H9 (cell line): ENCODE results near the gene OR51E1. TPM values are rescaled to one million over a fixed set of nuclear protein-coding genes. Genes with fewer than 3 reads are reported as not detected.

Source experiments
- DNase-seq: peaks from one replicate; pipeline ENCODE4 v3.0.0-alpha.2; 2017
- H2AFZ ChIP-seq: one replicate; pipeline ENCODE4 v1.6.1; 2013; ENCODE audit warnings: mild to moderate bottlenecking, low read length, control low read depth, moderate library complexity
- H2AK5ac ChIP-seq: 2 replicates; pipeline ENCODE4 v1.6.1; 2013; ENCODE audit warnings: low read length, control low read depth, mixed read lengths; ENCODE audit not compliant: insufficient read length
- H2BK120ac ChIP-seq: one replicate; pipeline ENCODE4 v1.6.1; 2013; ENCODE audit warnings: low read depth, mild to moderate bottlenecking, low read length, control low read depth, inconsistent platforms; ENCODE audit not compliant: poor library complexity, severe bottlenecking
- H2BK12ac ChIP-seq: 2 replicates; pipeline ENCODE4 v1.6.1; 2013; ENCODE audit warnings: low read length, control low read depth, mixed read lengths, low read depth; ENCODE audit not compliant: insufficient read length
- H2BK15ac ChIP-seq: 2 replicates; pipeline ENCODE4 v1.6.1; 2013; ENCODE audit warnings: low read depth, low read length, control low read depth
- H2BK20ac ChIP-seq: one replicate; pipeline ENCODE4 v1.6.1; 2013; ENCODE audit warnings: low read depth, mild to moderate bottlenecking, low read length, control low read depth, inconsistent platforms; ENCODE audit not compliant: poor library complexity, severe bottlenecking
- H2BK5ac ChIP-seq: 2 replicates; pipeline ENCODE4 v1.6.1; 2013; ENCODE audit warnings: low read length, control low read depth, mixed read lengths; ENCODE audit not compliant: insufficient read length
- H3K14ac ChIP-seq: 2 replicates; pipeline ENCODE4 v1.6.1; 2013; ENCODE audit warnings: low read length, control low read depth; ENCODE audit not compliant: insufficient read depth
- H3K18ac ChIP-seq: 2 replicates; pipeline ENCODE4 v1.6.1; 2013; ENCODE audit warnings: low read depth, mild to moderate bottlenecking, mixed read lengths, low read length, control low read depth; ENCODE audit not compliant: insufficient read length
- H3K23ac ChIP-seq: 2 replicates; pipeline ENCODE4 v1.6.1; 2013; ENCODE audit warnings: low read length, control low read depth, mixed read lengths, low read depth; ENCODE audit not compliant: insufficient read length
- H3K23me2 ChIP-seq: 2 replicates; pipeline ENCODE4 v1.6.1; 2013; ENCODE audit warnings: low read depth, mild to moderate bottlenecking, mixed read lengths, low read length, control low read depth; ENCODE audit not compliant: insufficient read length, poor library complexity, severe bottlenecking
- H3K27ac ChIP-seq: 2 replicates; pipeline ENCODE4 v1.5.1; 2013; ENCODE audit warnings: low read length, control low read depth, mixed read lengths, low read depth; ENCODE audit not compliant: insufficient read length
- H3K27me3 ChIP-seq: 2 replicates; pipeline ENCODE4 v1.6.1; 2013; ENCODE audit warnings: low read length, control low read depth, inconsistent platforms; ENCODE audit not compliant: insufficient read depth
- H3K4ac ChIP-seq: 2 replicates; pipeline ENCODE4 v1.6.1; 2013; ENCODE audit warnings: low read depth, mild to moderate bottlenecking, control low read depth, inconsistent platforms, low read length, moderate library complexity
- H3K4me1 ChIP-seq: 2 replicates; pipeline ENCODE4 v1.6.1; 2013; ENCODE audit warnings: low read length, control low read depth, inconsistent platforms; ENCODE audit not compliant: insufficient read depth
- H3K4me2 ChIP-seq: 2 replicates; pipeline ENCODE4 v1.6.1; 2013; ENCODE audit warnings: low read length, control low read depth, mixed read lengths; ENCODE audit not compliant: insufficient read length, insufficient read depth
- H3K56ac ChIP-seq: 2 replicates; pipeline ENCODE4 v1.6.1; 2013; ENCODE audit warnings: low read depth, mild to moderate bottlenecking, mixed read lengths, low read length, control low read depth; ENCODE audit not compliant: insufficient read length
- H3K79me1 ChIP-seq: 2 replicates; pipeline ENCODE4 v1.6.1; 2013; ENCODE audit warnings: low read depth, mild to moderate bottlenecking, moderate library complexity, low read length, control low read depth, inconsistent platforms; ENCODE audit not compliant: insufficient read depth, poor library complexity, severe bottlenecking
- H3K79me2 ChIP-seq: 2 replicates; pipeline ENCODE4 v1.6.1; 2013; ENCODE audit warnings: low read length, control low read depth, inconsistent platforms; ENCODE audit not compliant: insufficient read depth
- H3K9ac ChIP-seq: 2 replicates; pipeline ENCODE4 v1.6.1; 2013; ENCODE audit warnings: low read length, control low read depth, mixed read lengths; ENCODE audit not compliant: insufficient read length; ENCODE audit errors: extremely low read depth
- H3K9me3 ChIP-seq: one replicate; pipeline ENCODE4 v1.6.1; 2013; ENCODE audit warnings: low read depth, low read length, inconsistent platforms; ENCODE audit not compliant: control insufficient read depth
- H3T11ph ChIP-seq: one replicate; pipeline ENCODE4 v1.6.1; 2013; ENCODE audit warnings: mild to moderate bottlenecking, low read length, control low read depth, inconsistent platforms
- H4K20me1 ChIP-seq: one replicate; pipeline ENCODE4 v1.6.1; 2013; ENCODE audit not compliant: control insufficient read depth, insufficient read length, insufficient read depth
- H4K5ac ChIP-seq: 2 replicates; pipeline ENCODE4 v1.6.1; 2013; ENCODE audit warnings: low read depth, mild to moderate bottlenecking, mixed read lengths, low read length, control low read depth; ENCODE audit not compliant: insufficient read length
- H4K8ac ChIP-seq: replicated peaks from 2 replicates; pipeline ENCODE4 v1.6.1; 2013; ENCODE audit warnings: low read length, control low read depth, mixed read lengths, low read depth; ENCODE audit not compliant: insufficient read length
- H4K91ac ChIP-seq: 2 replicates; pipeline ENCODE4 v1.6.1; 2013; ENCODE audit warnings: low read depth, mild to moderate bottlenecking, moderate library complexity, mixed read lengths, low read length, control low read depth; ENCODE audit not compliant: insufficient read length
- H3K27ac Mint-ChIP-seq, 3 experiments: 2 replicates in 2 of 3; 3 replicates in 1 of 3; pipeline ENCODE4 v1.8.0; 2020 to 2021; ENCODE audit warnings: mixed read lengths in 3 of 3, mild to moderate bottlenecking in 1 of 3, moderate library complexity in 1 of 3
- H3K27me3 Mint-ChIP-seq: 2 replicates; pipeline ENCODE4 v1.8.0; 2021; ENCODE audit warnings: low read depth, mild to moderate bottlenecking, moderate library complexity, mixed read lengths
- H3K36me3 Mint-ChIP-seq, 3 experiments: 2 replicates in 2 of 3; 3 replicates in 1 of 3; pipeline ENCODE4 v1.8.0; 2020 to 2021; ENCODE audit warnings: low read depth in 3 of 3, mixed read lengths in 3 of 3; ENCODE audit not compliant: insufficient read depth in 1 of 3
- H3K4me1 Mint-ChIP-seq, 2 experiments: 2 replicates each; pipeline ENCODE4 v1.8.0; 2020; ENCODE audit warnings: mixed read lengths in 2 of 2
- H3K4me3 Mint-ChIP-seq, 2 experiments: 2 replicates in 1 of 2; 3 replicates in 1 of 2; pipeline ENCODE4 v1.8.0; 2020 to 2021; ENCODE audit warnings: mild to moderate bottlenecking in 2 of 2, mixed read lengths in 2 of 2, moderate library complexity in 1 of 2
- H3K9me3 Mint-ChIP-seq, 2 experiments: 2 replicates in 1 of 2; 3 replicates in 1 of 2; pipeline ENCODE4 v1.8.0; 2020; ENCODE audit warnings: mild to moderate bottlenecking in 2 of 2, mixed read lengths in 2 of 2, moderate library complexity in 1 of 2
- WGBS: extraction: QIAGEN DNeasy Blood & Tissue Kit; methylation state at CpG from one replicate; pipeline ENCODE4 v1.1.7; 2013; ENCODE audit warnings: missing lambda C conversion rate, low lambda C conversion rate, mixed read lengths; ENCODE audit not compliant: insufficient read length; ENCODE audit errors: extremely low coverage; 5-methylcytosine and 5-hydroxymethylcytosine counted together
- total RNA-seq: library from RNA; stranded (reverse); gene quantifications from 2 replicates; pipeline ENCODE4 v1.2.1, GENCODE V29; 2021
- TF ChIP-seq, protein P1 (sequence below): fragments of 200-600 bp; sonication (generic); conservative IDR thresholded peaks from 3 replicates; pipeline ENCODE4 v1.8.0; 2021; ENCODE audit warnings: antibody characterized with exemption, mild to moderate bottlenecking

OR51E1 gene
- total RNA-seq, 1 experiment from 2014 or later: not detected

DNA sequence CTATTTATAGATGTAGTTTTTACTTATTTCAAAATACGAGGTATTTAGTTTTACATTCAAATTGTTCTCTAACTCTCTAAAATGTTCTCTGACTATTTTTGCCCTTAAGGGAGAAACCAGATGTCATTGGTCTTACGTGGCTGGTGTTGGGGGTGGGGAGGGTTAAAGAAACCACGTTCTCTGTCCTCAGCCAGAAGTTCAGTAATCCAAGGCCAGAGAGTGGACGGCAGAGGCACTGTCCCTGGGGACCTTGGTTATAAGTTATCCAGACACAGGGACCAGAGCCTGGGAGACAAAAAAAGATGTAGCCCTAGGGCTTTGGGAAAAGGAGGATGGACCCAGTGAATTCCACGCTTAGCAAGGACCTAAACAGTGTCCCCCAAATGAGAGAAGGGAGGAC is 706 bp upstream of the OR51E1 start:
- H3K27me3 Mint-ChIP-seq: peaks cover 1% of the 10 kb centered on the region
- no peak overlapping the region for H3K4me2 ChIP-seq
- TF ChIP-seq, protein P1, sequence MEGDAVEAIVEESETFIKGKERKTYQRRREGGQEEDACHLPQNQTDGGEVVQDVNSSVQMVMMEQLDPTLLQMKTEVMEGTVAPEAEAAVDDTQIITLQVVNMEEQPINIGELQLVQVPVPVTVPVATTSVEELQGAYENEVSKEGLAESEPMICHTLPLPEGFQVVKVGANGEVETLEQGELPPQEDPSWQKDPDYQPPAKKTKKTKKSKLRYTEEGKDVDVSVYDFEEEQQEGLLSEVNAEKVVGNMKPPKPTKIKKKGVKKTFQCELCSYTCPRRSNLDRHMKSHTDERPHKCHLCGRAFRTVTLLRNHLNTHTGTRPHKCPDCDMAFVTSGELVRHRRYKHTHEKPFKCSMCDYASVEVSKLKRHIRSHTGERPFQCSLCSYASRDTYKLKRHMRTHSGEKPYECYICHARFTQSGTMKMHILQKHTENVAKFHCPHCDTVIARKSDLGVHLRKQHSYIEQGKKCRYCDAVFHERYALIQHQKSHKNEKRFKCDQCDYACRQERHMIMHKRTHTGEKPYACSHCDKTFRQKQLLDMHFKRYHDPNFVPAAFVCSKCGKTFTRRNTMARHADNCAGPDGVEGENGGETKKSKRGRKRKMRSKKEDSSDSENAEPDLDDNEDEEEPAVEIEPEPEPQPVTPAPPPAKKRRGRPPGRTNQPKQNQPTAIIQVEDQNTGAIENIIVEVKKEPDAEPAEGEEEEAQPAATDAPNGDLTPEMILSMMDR: no peak
- H3K14ac ChIP-seq: no peak overlapping the region
- no peak overlapping the region for H3T11ph ChIP-seq
- H4K5ac ChIP-seq: no peak overlapping the region
- no peaks in the 10 kb centered on the region for H3K36me3 Mint-ChIP-seq
- no peaks in the 10 kb centered on the region for H3K9me3 Mint-ChIP-seq
- no peak overlapping the region for H3K56ac ChIP-seq
- no peak overlapping the region for H2AFZ ChIP-seq
- H4K8ac ChIP-seq: no peak overlapping the region
- no peak overlapping the region for H2BK15ac ChIP-seq
- no peak overlapping the region for H3K4ac ChIP-seq
- no peak overlapping the region for H3K27ac Mint-ChIP-seq
- H2AK5ac ChIP-seq: no peak overlapping the region
- H3K23me2 ChIP-seq: no peaks in the 10 kb centered on the region
- H3K79me1 ChIP-seq: no peaks in the 10 kb centered on the region
- no peaks in the 10 kb centered on the region for H3K4me1 ChIP-seq
- peaks cover 3 to 11% of the 10 kb centered on the region in 2 experiments; a peak in 3 of 4 replicates for H3K4me1 Mint-ChIP-seq
- no peaks in the 10 kb centered on the region for H4K20me1 ChIP-seq
- H3K27me3 ChIP-seq: no peaks in the 10 kb centered on the region
- WGBS: no CpG with 5 or more reads among the region's 5 CpGs
- H3K23ac ChIP-seq: no peak overlapping the region
- no peak overlapping the region for H4K91ac ChIP-seq
- H2BK20ac ChIP-seq: no peak overlapping the region
- no peak for DNase-seq
- no peaks in the 10 kb centered on the region for H3K79me2 ChIP-seq
- no peak overlapping the region for H3K4me3 Mint-ChIP-seq
- H3K9ac ChIP-seq: no peak overlapping the region
- H3K9me3 ChIP-seq: no peaks in the 10 kb centered on the region
- no peak overlapping the region for H2BK5ac ChIP-seq
- no peak overlapping the region for H3K18ac ChIP-seq
- H2BK120ac ChIP-seq: no peak overlapping the region
- H3K27ac ChIP-seq: no peak overlapping the region
- no peak overlapping the region for H2BK12ac ChIP-seq
